ENCODE data around the gene BNIP3.

BNIP3 gene

DNA sequence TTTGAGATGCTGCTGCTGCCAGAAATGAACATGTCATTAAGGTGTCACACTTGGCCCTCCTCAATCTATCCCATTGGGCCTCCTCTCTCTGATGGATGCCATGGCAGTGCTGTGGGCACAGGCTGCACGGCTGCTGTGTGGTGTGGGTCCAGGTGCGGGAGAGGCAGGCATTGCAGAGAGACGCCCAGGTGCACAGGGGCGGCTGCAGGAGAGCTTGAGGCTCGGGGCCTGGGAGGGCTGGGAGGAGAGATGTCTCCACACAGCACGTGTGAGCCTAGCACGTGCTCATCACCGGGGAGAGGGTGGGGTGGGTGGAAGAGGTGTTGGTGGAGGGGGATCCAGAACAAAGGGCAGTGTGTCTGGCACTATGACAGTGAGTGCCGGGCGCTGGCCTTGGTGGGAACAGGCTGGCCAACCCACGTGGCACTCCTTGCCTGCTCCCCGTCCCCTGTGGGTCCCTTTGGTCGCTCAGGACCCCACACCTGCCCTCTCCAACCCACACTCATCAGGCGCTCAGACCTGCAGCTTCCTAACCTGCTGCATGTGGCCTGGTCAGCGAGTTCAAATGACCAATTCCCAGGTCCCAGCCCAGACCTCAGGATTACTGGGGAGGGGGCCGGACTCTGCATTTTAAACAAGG lies 39.9 kb upstream of the BNIP3 start:
- Histone ChIP-seq H2AFZ (ENCODE audit: low read depth, low read length, severe bottlenecking) (no peak overlapping the region), H3K4me2 (ENCODE audit: low read depth, low read length, poor library complexity, severe bottlenecking) (no peak overlapping the region), H3K27me3 (ENCODE audit: low read length) (no peaks in the 10 kb centered on the region), H4K20me1 (ENCODE audit: low read depth, low read length) (no peaks in the 10 kb centered on the region), H3F3A (ENCODE audit: insufficient read depth) (no peaks in the 10 kb centered on the region), H3K79me2 (ENCODE audit: insufficient read depth, low read length) (no peaks in the 10 kb centered on the region), H3K9me2 (replicated peaks; ENCODE audit: insufficient read depth, low read length) (no peaks in the 10 kb centered on the region), H3K27ac (ENCODE audit: low read depth, low read length) (no peak overlapping the region), H3K9ac (ENCODE audit: low read length) (no peak overlapping the region), H3K36me3 (ENCODE audit: low read length) (no peaks in the 10 kb centered on the region), H3K9me3 (ENCODE audit: insufficient read depth, low read length) (no peaks in the 10 kb centered on the region), H3K4me3 (ENCODE audit: insufficient read depth, low read length, poor library complexity, severe bottlenecking) (no peak overlapping the region)
- TF ChIP-seq, protein P1, sequence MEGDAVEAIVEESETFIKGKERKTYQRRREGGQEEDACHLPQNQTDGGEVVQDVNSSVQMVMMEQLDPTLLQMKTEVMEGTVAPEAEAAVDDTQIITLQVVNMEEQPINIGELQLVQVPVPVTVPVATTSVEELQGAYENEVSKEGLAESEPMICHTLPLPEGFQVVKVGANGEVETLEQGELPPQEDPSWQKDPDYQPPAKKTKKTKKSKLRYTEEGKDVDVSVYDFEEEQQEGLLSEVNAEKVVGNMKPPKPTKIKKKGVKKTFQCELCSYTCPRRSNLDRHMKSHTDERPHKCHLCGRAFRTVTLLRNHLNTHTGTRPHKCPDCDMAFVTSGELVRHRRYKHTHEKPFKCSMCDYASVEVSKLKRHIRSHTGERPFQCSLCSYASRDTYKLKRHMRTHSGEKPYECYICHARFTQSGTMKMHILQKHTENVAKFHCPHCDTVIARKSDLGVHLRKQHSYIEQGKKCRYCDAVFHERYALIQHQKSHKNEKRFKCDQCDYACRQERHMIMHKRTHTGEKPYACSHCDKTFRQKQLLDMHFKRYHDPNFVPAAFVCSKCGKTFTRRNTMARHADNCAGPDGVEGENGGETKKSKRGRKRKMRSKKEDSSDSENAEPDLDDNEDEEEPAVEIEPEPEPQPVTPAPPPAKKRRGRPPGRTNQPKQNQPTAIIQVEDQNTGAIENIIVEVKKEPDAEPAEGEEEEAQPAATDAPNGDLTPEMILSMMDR (IDR thresholded peaks at IDR 0.05; ENCODE audit: insufficient read depth, low read length, poor library complexity, severe bottlenecking): no peak
- TF ChIP-seq EZH2phosphoT487 (conservative IDR thresholded peaks at IDR 0.05; ENCODE audit: low read length): no peak

DNA sequence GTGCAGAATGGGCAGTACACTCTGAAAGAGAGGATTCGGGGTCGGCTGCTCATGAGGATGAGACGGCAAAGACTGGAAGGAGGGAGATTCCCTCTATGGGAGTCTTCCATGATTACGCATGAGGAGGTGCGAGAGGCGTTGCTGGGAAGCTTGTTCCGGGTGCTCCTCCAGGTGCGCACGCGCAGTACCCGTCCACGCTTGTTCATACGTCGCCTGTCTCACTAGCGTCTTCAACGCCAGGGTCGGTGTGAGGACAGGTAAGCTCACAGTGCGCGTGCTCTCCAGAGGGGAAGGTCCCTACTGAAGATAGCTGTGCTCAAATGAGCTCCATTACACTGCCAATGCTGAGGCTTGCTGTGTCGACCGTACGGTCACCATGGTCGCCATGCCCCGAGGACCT lies 39.3 kb upstream of the BNIP3 start:
- no peaks in the 10 kb centered on the region for H3K9me3 ChIP-seq (ENCODE audit: insufficient read depth, low read length)
- no peak overlapping the region for H3K9ac ChIP-seq (ENCODE audit: low read length)
- no peaks in the 10 kb centered on the region for H4K20me1 ChIP-seq (ENCODE audit: low read depth, low read length)
- H3F3A ChIP-seq (ENCODE audit: insufficient read depth): no peaks in the 10 kb centered on the region
- H3K27ac ChIP-seq (ENCODE audit: low read depth, low read length): no peak overlapping the region
- no peak overlapping the region for H2AFZ ChIP-seq (ENCODE audit: low read depth, low read length, severe bottlenecking)
- H3K4me2 ChIP-seq (ENCODE audit: low read depth, low read length, poor library complexity, severe bottlenecking): no peak overlapping the region
- H3K9me2 ChIP-seq (replicated peaks; ENCODE audit: insufficient read depth, low read length): no peaks in the 10 kb centered on the region
- H3K79me2 ChIP-seq (ENCODE audit: insufficient read depth, low read length): no peaks in the 10 kb centered on the region
- no peaks in the 10 kb centered on the region for H3K36me3 ChIP-seq (ENCODE audit: low read length)
- H3K4me3 ChIP-seq (ENCODE audit: insufficient read depth, low read length, poor library complexity, severe bottlenecking): no peak overlapping the region
- H3K27me3 ChIP-seq (ENCODE audit: low read length): no peaks in the 10 kb centered on the region
- TF ChIP-seq, protein P1 (IDR thresholded peaks at IDR 0.05; ENCODE audit: insufficient read depth, low read length, poor library complexity, severe bottlenecking): no peak
- no peak for TF ChIP-seq EZH2phosphoT487 (conservative IDR thresholded peaks at IDR 0.05; ENCODE audit: low read length)

DNA sequence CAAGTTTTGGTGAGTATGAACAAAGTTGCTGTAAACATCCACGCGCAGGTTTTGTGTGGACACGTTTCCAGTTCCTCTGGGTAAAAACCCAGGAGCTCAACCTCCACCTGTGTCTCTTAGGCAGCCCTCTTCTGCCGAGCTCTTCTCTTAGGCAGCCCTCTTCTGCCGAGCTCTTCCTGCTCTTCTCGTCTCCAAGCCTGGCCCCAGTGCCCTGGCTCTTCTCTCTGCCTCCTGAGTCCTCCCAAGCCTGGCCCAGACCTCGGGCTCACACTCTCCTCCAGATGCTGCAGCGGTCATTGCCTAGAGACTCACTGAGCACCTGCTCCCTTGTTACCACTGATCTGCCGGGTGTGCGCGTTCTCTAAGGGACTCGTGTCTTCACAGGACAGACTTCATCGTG lies 38.7 kb upstream of the BNIP3 start:
- Histone ChIP-seq H3F3A (ENCODE audit: insufficient read depth) (no peaks in the 10 kb centered on the region), H3K4me3 (ENCODE audit: insufficient read depth, low read length, poor library complexity, severe bottlenecking) (no peak overlapping the region), H3K36me3 (ENCODE audit: low read length) (no peaks in the 10 kb centered on the region), H3K9me2 (replicated peaks; ENCODE audit: insufficient read depth, low read length) (no peaks in the 10 kb centered on the region), H3K9ac (ENCODE audit: low read length) (no peak overlapping the region), H3K27ac (ENCODE audit: low read depth, low read length) (no peak overlapping the region), H2AFZ (ENCODE audit: low read depth, low read length, severe bottlenecking) (no peak overlapping the region), H4K20me1 (ENCODE audit: low read depth, low read length) (no peaks in the 10 kb centered on the region), H3K4me2 (ENCODE audit: low read depth, low read length, poor library complexity, severe bottlenecking) (no peak overlapping the region), H3K27me3 (ENCODE audit: low read length) (no peaks in the 10 kb centered on the region), H3K9me3 (ENCODE audit: insufficient read depth, low read length) (no peaks in the 10 kb centered on the region), H3K79me2 (ENCODE audit: insufficient read depth, low read length) (no peaks in the 10 kb centered on the region)
- TF ChIP-seq, protein P1 (IDR thresholded peaks at IDR 0.05; ENCODE audit: insufficient read depth, low read length, poor library complexity, severe bottlenecking): no peak
- TF ChIP-seq EZH2phosphoT487 (conservative IDR thresholded peaks at IDR 0.05; ENCODE audit: low read length): no peak
